Choroid plexus epithelial cell (primary cell): Measurements from ENCODE around the gene ETV6.

ENCODE experiments used
- DNase-seq: peaks from one replicate; pipeline ENCODE4 v3.0.0-alpha.2; 2010; ENCODE audit warnings: low read depth
- H3K4me3 ChIP-seq: 2 replicates; pipeline ENCODE4 v1.5.1; 2011; ENCODE audit warnings: low read depth, mild to moderate bottlenecking, control low read depth, low read length, moderate library complexity
- TF ChIP-seq, protein P1 (sequence below): conservative IDR thresholded peaks from 2 replicates; pipeline ENCODE4 v1.5.1; 2011; ENCODE audit warnings: low read depth, mild to moderate bottlenecking, control low read depth, inconsistent platforms, low read length, moderate library complexity

ETV6 gene

DNA sequence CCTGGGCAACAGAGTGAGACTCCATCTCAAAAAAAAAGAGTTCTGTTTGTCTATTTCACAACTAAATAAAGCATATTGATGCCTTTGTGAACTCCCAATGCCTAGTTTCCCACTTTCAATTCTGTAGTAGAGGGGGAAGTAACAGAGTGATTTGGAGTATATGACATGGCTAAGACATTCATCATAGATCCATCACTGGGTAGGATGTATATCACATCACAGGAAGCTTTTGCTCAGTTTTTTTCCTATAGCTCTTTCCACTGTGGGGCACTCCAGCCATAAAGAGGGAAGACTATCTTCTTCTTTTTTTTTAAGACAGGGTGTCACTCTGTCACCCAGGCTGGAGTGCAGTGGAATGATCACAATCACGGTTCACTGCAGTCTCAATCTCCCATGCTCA is 267.3 kb downstream of the ETV6 start:
- DNase-seq, result no peak
- no peak overlapping the region for H3K4me3 ChIP-seq
- TF ChIP-seq, protein P1, sequence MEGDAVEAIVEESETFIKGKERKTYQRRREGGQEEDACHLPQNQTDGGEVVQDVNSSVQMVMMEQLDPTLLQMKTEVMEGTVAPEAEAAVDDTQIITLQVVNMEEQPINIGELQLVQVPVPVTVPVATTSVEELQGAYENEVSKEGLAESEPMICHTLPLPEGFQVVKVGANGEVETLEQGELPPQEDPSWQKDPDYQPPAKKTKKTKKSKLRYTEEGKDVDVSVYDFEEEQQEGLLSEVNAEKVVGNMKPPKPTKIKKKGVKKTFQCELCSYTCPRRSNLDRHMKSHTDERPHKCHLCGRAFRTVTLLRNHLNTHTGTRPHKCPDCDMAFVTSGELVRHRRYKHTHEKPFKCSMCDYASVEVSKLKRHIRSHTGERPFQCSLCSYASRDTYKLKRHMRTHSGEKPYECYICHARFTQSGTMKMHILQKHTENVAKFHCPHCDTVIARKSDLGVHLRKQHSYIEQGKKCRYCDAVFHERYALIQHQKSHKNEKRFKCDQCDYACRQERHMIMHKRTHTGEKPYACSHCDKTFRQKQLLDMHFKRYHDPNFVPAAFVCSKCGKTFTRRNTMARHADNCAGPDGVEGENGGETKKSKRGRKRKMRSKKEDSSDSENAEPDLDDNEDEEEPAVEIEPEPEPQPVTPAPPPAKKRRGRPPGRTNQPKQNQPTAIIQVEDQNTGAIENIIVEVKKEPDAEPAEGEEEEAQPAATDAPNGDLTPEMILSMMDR, result no peak

DNA sequence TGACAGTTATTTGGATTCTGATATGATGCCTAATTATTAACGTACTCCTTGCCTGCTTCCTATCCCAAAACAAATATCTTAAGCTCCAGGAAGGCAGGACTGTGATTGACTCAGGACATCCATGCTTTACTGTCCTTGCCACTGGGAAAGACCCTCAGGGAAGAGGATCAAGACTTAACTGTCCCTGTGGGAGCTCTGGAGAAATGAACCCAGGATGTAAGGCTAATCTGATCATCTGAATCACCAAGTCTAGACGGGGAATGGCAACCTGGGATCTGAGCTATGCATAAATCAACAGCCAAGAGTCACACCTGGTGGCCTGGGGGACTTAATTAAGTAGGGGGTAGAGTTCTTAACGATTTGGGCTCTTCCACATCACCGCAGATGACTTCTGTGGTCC is 268.0 kb downstream of the ETV6 start:
- no peak overlapping the region for H3K4me3 ChIP-seq
- DNase-seq, result no peak
- TF ChIP-seq, protein P1, result no peak

DNA sequence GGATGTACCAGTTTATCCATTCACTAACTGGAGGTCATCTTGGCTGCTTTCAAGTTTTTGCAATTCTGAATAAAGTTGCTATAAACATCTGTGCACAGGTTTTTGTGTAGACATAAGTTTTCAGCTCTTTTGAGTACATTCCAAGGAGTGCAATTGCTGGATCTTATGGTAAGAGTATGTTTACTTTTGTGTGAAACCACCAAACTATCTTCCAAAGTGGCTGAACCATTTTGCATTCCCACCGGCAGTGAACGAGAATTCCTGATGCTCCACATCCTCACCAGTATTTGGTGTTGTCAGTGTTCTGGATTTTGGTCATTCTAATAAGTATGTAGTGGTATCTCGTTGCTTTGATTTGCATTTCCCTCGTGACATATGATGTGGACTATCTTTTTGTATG is 270.8 kb downstream of the ETV6 start:
- TF ChIP-seq, protein P1, result no peak
- H3K4me3 ChIP-seq, result no peak overlapping the region
- DNase-seq, result no peak

DNA sequence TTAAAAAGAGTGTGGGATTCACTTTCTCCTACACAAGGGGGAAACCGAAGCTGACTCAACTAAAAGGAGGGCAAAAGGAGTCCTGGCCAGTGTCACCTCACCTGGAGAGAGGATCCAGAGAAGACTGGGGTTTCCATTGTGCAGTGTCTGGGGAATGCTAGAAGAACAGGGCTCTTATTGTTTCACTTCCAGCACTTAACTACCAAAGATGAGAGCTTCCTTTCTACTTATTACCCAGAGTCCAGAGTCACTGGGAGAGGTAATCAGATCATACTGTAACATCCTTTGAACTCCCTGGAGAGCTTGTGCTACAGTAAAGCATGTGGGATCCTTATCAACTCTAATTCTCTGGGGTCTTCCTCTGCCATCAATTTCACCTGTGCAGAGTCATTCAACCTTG is 272.9 kb downstream of the ETV6 start:
- TF ChIP-seq, protein P1, result no peak
- no peak for DNase-seq
- H3K4me3 ChIP-seq, result no peak overlapping the region

DNA sequence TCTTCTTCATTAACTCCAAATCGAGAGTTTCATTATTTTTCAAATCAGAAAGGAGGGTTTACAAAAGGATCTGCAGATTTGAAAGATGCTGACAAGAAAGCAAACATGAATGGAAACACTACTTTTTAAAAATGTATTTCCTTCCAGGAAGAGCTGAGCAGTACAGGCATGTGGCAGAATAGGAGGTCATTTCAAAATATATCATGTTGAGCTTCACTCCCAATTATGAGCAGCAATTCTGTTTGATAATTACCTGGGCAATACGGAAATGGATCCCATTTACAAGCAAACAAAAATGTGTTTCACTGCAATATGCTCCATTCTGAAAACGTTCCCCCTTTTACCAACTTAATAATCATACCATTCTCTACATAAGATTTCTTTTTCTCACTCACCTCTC is 273.6 kb downstream of the ETV6 start:
- TF ChIP-seq, protein P1, result no peak
- no peak overlapping the region for H3K4me3 ChIP-seq
- no peak for DNase-seq

DNA sequence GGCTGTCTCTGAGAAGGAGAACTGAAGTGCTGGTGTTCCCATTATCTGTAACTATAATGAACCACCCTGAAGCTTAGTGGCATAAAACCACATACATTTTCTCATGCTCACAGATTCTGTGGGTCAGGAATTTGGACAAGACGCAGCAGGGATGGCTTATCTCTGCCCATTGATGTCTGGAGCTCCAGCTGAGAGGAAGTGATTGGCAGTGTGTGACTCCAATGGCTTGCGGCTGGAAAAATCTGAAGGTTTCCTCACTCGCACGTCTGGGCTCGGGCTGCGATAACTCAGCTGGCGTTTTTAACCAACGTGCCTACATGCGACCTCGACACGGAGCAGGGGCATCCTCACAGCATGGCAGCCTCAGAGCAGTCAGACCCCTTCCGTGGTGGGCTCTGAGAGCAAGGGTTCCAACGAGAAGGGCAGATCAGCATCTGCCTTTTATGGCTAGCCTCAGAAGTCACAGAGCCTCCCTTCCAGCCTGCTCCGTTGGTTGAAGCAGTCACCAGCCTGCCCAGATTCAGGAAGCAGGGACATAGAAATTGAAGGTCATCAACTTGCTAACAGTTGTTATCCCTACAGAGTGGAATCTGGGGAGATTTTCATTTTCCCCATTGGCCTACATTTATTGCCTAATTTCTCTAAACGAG is 277.9 kb downstream of the ETV6 start:
- H3K4me3 ChIP-seq, result peak overlapping the region; percentile 43
- TF ChIP-seq, protein P1, result no peak
- DNase-seq, result peak; percentile 79

DNA sequence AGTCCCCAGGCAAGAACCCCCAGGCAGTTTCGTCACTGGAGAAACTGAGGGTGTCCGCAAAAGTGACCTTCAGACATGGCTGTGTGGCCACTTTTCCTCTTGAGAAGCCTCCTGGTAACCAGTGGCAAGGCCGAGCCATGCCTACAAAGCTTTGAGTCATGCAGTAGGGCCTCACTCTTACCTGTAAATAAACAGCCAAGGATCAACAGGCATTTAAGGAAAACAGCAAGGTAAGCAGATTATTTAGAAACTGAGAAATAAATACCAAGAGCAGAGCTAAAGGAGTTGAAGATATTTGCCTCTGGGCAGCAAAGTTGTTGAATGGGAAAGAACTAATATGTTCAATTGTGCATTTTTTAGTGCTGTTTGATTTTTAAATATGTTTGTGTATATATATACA is 280.2 kb downstream of the ETV6 start:
- TF ChIP-seq, protein P1, result no peak
- no peak for DNase-seq
- no peak overlapping the region for H3K4me3 ChIP-seq
